Activated CD4-positive, alpha-beta memory T cell treated with anti-CD3 and anti-CD28 coated beads, Interleukin-2, amount 10 ng/mL, durations not matched to agents 7 days and 5 days (primary cell): ENCODE results near the gene NDUFS5. TPM values are rescaled to one million over a fixed set of nuclear protein-coding genes. Genes with fewer than 3 reads are reported as not detected.

Source experiments
- CTCF ChIA-PET: fragments of 350-600 bp; sonication (Branson Sonifier 250); formaldehyde crosslinking; loops from one replicate; lab custom pipeline; 2021; ENCODE audit warnings: antibody characterized with exemption, inconsistent platforms; lab: Charles Lee
- POLR2A ChIA-PET: fragments of 350-600 bp; sonication (Branson Sonifier 250); formaldehyde crosslinking; loops from one replicate; lab custom pipeline; 2021; ENCODE audit warnings: antibody characterized with exemption; lab: Charles Lee
- DNase-seq: peaks from one replicate; pipeline ENCODE4 v3.0.0-alpha.2; 2020
- H3K27ac Mint-ChIP-seq: one replicate; pipeline ENCODE4 v1.8.0; 2021; ENCODE audit warnings: mild to moderate bottlenecking, mixed read lengths
- H3K27me3 Mint-ChIP-seq: one replicate; pipeline ENCODE4 v1.8.0; 2021; ENCODE audit warnings: mixed read lengths
- H3K36me3 Mint-ChIP-seq: one replicate; pipeline ENCODE4 v1.8.0; 2021; ENCODE audit warnings: low read depth, mixed read lengths
- H3K4me1 Mint-ChIP-seq: one replicate; pipeline ENCODE4 v1.8.0; 2021; ENCODE audit warnings: mixed read lengths
- H3K4me3 Mint-ChIP-seq: one replicate; pipeline ENCODE4 v1.8.0; 2021; ENCODE audit warnings: mild to moderate bottlenecking, mixed read lengths
- H3K9me3 Mint-ChIP-seq: one replicate; pipeline ENCODE4 v1.8.0; 2021; ENCODE audit warnings: mixed read lengths
- total RNA-seq, 2 experiments: library from RNA; stranded (reverse); gene quantifications; one replicate each; pipeline ENCODE4 v1.2.3, GENCODE V29; 2021

Gene NDUFS5
- total RNA-seq, 2 experiments from 2014 or later = 148 to 153 TPM

DNA sequence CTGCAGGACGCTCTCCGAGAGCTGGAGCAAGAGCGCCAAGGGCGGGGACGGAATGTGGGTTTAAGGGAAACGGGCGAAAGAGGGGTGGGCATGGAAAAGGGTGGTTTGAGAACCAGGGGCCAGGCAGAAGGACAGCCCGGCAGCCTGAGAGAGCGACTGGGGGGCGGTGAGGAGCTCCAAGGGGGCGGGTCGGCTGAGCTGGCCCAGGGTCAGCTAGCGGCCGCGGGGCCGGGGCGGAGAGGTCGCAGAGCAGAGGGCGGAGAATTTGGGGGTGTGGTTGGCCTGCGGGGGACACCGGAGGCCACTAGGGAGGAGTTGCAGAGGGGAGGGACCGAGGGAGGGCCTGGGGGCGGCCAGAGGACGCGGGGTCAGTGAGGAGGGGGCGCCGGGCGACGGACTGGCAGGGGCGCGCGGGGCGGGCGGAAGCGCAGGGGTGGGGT, 54.7 kb downstream of the NDUFS5 start:
- no peaks in the 10 kb centered on the region for H3K9me3 Mint-ChIP-seq
- H3K4me1 Mint-ChIP-seq = peaks cover 8% of the 10 kb centered on the region
- ChIA-PET CTCF (interaction anchor here (1.3 kb wide), 1 partner anchor 18 kb away, joined by 3 read pairs; no protein-coding TSS in a partner anchor), POLR2A (interaction anchor here (1.1 kb wide), 1 partner anchor 32 kb away, joined by 3 read pairs; no protein-coding TSS in a partner anchor)
- DNase-seq = no peak
- no peaks in the 10 kb centered on the region for H3K36me3 Mint-ChIP-seq
- no peak overlapping the region for H3K27ac Mint-ChIP-seq
- H3K27me3 Mint-ChIP-seq = peaks cover 41% of the 10 kb centered on the region
- H3K4me3 Mint-ChIP-seq = peak overlapping the region; percentile 51

DNA sequence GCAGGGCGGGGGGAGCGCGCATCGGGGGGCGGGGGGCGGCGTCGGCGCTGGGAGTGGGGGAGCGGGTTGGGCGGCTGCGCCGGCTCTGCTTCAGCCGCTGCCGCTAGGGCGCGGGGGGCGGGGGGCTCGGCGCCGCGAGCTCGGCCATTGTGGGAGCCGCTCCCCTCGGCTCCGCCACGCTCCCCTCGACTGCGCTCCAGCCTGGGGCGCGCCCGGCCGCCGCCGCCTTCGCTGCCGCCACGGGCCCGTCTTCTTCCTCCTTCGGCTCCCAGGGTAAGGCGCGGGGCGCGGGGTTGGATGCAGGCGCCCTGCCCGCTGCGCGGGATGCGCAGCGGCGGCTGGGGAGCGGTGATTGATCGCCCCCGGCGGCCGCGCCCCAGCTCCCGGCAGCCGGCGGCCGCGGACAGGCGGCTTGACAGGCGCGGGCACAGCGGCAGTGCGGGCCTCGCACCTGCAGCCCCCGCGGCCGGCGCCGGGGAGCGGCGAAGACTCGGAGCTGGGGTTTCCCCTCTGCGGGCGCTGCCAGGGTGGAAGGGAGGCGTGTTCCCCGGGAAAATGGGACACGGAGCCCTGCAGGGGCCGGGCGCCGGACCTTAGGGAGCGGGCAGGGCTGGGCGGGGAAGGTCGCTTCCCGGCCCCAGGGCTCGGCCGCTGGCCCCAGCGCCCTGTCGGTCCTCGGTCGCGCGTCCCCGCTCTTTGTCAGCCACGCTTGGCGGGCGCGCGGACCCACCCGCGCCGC, 55.3 kb downstream of the NDUFS5 start:
- Mint-ChIP-seq H3K27me3 (peaks cover 41% of the 10 kb centered on the region), H3K4me3 (no peak overlapping the region), H3K36me3 (no peaks in the 10 kb centered on the region), H3K9me3 (no peaks in the 10 kb centered on the region), H3K4me1 (peaks cover 8% of the 10 kb centered on the region), H3K27ac (no peak overlapping the region)
- CTCF ChIA-PET = interaction anchor here (1.3 kb wide), 1 partner anchor 17 kb away, joined by 3 read pairs; no protein-coding TSS in a partner anchor
- POLR2A ChIA-PET = interaction anchor here (1.1 kb wide), 1 partner anchor 32 kb away, joined by 3 read pairs; no protein-coding TSS in a partner anchor
- peak; percentile 21 for DNase-seq

DNA sequence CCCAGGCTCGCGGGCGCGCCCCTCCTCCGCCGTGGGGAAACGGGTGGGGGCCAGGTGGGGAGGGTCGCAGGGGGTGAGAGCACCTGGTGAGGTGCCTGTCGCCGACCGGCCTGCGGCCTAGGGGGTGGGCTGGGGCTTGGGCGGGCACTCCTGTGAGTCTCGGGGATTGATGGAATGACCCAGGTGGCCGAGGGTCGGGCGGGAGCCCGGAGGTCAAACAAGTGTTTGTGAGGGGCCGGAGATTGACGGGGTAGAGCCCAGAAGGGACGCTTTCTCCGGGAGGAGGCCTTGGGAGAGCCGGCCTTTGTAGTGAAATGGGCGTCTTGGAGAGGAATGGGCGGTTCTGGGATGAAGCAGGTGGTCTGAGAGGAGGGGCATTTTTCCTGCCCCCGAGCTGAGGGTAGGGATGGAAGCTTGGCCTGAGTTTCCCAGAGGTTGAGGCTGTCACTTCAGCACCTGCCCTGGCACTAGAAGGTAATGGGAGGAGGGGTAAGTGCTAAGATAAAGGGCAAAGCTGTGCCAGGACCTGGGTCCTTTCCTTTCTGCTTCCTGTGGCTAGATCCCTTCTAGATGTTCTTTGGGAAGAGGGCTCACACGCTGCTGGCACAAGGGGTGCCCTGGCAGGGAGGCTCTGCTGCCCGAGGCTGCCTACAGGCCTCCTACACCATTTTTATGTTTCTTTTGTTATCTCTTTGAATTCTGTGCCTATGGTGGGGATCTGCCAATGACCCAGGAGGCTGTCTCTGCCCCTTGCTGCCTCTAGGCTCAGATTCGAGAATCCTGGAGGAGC, 56.1 kb downstream of the NDUFS5 start:
- H3K4me3 Mint-ChIP-seq = peak overlapping the region; percentile 36
- peaks cover 8% of the 10 kb centered on the region for H3K4me1 Mint-ChIP-seq
- no peak overlapping the region for H3K27ac Mint-ChIP-seq
- ChIA-PET POLR2A (interaction anchor here (1.1 kb wide), 1 partner anchor 33 kb away, joined by 3 read pairs; no protein-coding TSS in a partner anchor), CTCF (interaction anchor here (1.0 to 1.3 kb wide), 2 partner anchors 16 to 49 kb away, joined by 3 to 5 read pairs; no protein-coding TSS in a partner anchor)
- no peaks in the 10 kb centered on the region for H3K9me3 Mint-ChIP-seq
- no peak for DNase-seq
- no peaks in the 10 kb centered on the region for H3K36me3 Mint-ChIP-seq
- peaks cover 41% of the 10 kb centered on the region for H3K27me3 Mint-ChIP-seq

DNA sequence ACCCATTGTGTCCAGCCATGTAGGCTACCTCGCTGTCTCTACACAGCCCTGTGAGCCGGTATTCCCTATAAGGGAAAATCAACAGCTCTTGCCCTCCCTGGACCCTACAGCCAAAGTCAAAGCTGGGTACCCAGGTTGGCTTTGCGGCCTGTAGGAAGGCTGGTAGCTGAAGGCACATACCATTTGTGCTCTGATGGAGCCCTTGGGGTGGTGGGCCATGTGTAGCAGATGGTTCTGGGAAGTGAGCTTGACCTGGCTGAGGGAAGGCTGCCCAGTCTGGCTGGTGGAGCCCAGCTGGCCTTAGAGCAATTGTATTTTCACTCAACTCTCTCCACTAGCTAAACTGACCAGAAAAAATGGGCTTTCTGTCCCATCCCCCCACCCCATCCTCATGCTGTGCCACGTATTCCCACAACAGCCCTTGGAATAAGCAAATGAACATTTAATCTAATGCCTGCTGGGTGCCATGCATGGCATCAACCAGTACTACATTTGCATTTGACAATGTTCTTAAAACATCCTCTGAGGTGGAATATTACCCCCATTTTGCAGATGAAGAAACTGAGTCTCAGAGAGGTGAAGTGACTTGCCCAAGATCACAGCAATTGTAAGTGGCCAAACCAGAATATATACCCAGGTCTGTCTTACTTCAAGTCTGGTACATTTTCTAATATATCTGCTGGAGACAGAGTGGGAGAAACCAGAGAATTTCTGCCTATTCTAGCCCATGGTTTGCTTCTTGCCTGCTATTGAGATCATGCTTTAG, 56.8 kb downstream of the NDUFS5 start:
- Mint-ChIP-seq H3K27ac (no peak overlapping the region), H3K27me3 (peaks cover 41% of the 10 kb centered on the region), H3K4me3 (peak overlapping the region; percentile 36), H3K36me3 (no peaks in the 10 kb centered on the region), H3K4me1 (peaks cover 10% of the 10 kb centered on the region), H3K9me3 (no peaks in the 10 kb centered on the region)
- ChIA-PET CTCF (interaction anchor here (0.9 to 1.0 kb wide), 2 partner anchors 48 to 85 kb away, joined by 3 to 5 read pairs; no protein-coding TSS in a partner anchor), POLR2A (no interaction called here)
- DNase-seq = no peak

DNA sequence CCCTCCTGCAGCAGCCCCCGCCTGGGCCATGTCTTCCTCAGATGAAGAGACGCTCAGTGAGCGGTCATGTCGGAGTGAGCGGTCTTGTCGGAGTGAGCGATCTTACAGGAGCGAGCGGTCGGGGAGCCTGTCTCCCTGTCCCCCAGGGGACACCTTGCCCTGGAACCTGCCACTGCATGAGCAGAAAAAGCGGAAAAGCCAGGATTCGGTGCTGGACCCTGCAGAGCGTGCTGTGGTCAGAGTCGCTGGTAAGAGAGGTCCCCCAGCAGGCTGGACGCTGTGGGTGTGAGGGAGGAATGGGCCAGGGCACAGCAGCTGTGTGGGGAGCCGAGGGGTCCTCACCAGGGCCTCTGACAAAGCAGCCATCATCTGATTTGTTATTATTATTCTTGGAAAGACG, 58.0 kb downstream of the NDUFS5 start:
- H3K36me3 Mint-ChIP-seq = no peaks in the 10 kb centered on the region
- H3K9me3 Mint-ChIP-seq = no peaks in the 10 kb centered on the region
- peaks cover 41% of the 10 kb centered on the region for H3K27me3 Mint-ChIP-seq
- DNase-seq = no peak
- H3K27ac Mint-ChIP-seq = no peak overlapping the region
- peaks cover 10% of the 10 kb centered on the region for H3K4me1 Mint-ChIP-seq
- no peak overlapping the region for H3K4me3 Mint-ChIP-seq
- ChIA-PET CTCF (no interaction called here), POLR2A (no interaction called here)

Other genes starting within 250 kb of the NDUFS5 start
- 10 to 100 TPM; 20.6 to 21.0 TPM for gene RRAGC, start 166.6 kb upstream of the NDUFS5 start, total RNA-seq
- gene MYCBP, start 153.0 kb upstream of the NDUFS5 start, total RNA-seq = 10 to 100 TPM; 55.3 to 60.7 TPM
- gene GJA9, start 144.8 kb upstream of the NDUFS5 start, total RNA-seq = not detected
- not detected for gene RHBDL2, start 84.5 kb upstream of the NDUFS5 start, total RNA-seq
- 10 to 100 TPM; 68.8 to 72.5 TPM for gene AKIRIN1, start 35.1 kb upstream of the NDUFS5 start, total RNA-seq
- 100 to 1,000 TPM; 345 to 381 TPM for gene MACF1, start 178.3 kb downstream of the NDUFS5 start, total RNA-seq